22Rv1 (cell line): ENCODE data around the gene IFT25.

Experiments
- ZFX ChIP-seq: fragments of 450-650 bp; IDR thresholded peaks from 2 replicates; pipeline ENCODE4 v1.6.1; 2017; ENCODE audit warnings: antibody characterized with exemption, borderline replicate concordance
- TF ChIP-seq, protein P1 (sequence below): fragments of 450-650 bp; IDR thresholded peaks from 2 replicates; pipeline ENCODE4 v1.5.1; 2017; ENCODE audit warnings: mild to moderate bottlenecking

DNA sequence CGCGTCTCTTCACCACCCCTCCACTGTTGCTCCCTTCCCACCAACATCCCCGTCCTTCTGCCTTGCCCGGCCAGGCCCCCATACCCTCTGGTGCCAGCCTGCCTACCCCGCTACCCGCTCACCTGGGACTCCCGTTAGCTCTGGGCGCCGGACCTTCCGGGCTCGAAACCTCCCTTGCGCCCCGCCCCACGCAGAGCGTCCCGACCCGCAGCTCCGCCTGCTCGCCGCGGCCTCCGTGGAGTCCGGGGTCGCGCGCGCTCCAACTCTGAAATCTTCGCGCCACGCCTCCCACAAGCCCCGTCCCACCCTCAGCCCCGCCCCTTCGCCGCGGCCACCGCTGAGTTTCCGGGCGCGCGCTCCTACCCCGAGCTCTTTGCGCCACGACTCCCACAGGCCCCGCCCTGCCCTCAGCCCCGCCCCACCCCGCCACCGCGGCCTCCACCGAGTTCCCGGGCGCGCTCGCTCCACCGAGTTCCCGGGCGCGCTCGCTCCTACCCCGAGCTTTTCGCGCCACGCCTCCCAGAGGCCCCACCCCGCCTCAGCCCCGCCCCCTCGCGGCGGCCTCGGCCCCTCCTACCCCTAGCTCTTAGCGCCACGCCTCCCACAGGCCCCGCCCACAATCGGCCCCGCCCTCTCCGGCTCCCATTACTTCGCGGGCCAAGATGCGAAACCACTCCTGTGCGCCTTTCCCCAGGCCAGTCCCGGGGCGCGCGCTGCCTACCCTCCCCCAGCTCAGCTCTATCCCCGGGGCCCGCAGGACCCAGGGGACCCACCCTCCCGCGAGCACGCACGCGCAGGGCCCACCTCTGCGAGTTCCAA, at the start of gene IFT25:
- TF ChIP-seq, protein P1, sequence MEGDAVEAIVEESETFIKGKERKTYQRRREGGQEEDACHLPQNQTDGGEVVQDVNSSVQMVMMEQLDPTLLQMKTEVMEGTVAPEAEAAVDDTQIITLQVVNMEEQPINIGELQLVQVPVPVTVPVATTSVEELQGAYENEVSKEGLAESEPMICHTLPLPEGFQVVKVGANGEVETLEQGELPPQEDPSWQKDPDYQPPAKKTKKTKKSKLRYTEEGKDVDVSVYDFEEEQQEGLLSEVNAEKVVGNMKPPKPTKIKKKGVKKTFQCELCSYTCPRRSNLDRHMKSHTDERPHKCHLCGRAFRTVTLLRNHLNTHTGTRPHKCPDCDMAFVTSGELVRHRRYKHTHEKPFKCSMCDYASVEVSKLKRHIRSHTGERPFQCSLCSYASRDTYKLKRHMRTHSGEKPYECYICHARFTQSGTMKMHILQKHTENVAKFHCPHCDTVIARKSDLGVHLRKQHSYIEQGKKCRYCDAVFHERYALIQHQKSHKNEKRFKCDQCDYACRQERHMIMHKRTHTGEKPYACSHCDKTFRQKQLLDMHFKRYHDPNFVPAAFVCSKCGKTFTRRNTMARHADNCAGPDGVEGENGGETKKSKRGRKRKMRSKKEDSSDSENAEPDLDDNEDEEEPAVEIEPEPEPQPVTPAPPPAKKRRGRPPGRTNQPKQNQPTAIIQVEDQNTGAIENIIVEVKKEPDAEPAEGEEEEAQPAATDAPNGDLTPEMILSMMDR: no peak
- no peak for TF ChIP-seq ZFX
